Loucy (cell line): ENCODE measurements around the gene RGL4.
"Not testable (repeated sequence)": the region's sequence is repeated elsewhere in the genome, so short reads cannot be mapped to it uniquely, and the experiment has no call there.

Experiments used
- H2AFZ ChIP-seq: fragments of 200-600 bp; sonication (generic); 2 replicates; pipeline ENCODE4 v1.6.0; 2016; ENCODE audit warnings: antibody characterized with exemption, mild to moderate bottlenecking, low read length, moderate library complexity
- H3F3A ChIP-seq: fragments of 200-600 bp; 2 replicates; pipeline ENCODE4 v1.6.0; 2016; ENCODE audit warnings: antibody characterized with exemption, low read depth, mild to moderate bottlenecking
- H3K27me3 ChIP-seq: fragments of 200-600 bp; sonication (generic); 2 replicates; pipeline ENCODE4 v1.6.1; 2014; ENCODE audit warnings: low read length, mild to moderate bottlenecking; ENCODE audit not compliant: insufficient read depth, poor library complexity, severe bottlenecking
- H3K36me3 ChIP-seq: fragments of 200-600 bp; sonication (generic); 2 replicates; pipeline ENCODE4 v1.6.1; 2016; ENCODE audit warnings: low read length; ENCODE audit not compliant: insufficient read depth
- H3K4me1 ChIP-seq: fragments of 200-600 bp; sonication (generic); 2 replicates; pipeline ENCODE4 v1.5.1; 2014; ENCODE audit warnings: low read length, mild to moderate bottlenecking; ENCODE audit not compliant: insufficient read depth, poor library complexity, severe bottlenecking
- H3K4me2 ChIP-seq: fragments of 200-600 bp; sonication (generic); 2 replicates; pipeline ENCODE4 v1.6.0; 2014; ENCODE audit warnings: antibody characterized with exemption, low read length, low read depth, mild to moderate bottlenecking; ENCODE audit not compliant: poor library complexity, severe bottlenecking
- H3K4me3 ChIP-seq: fragments of 200-600 bp; sonication (generic); 2 replicates; pipeline ENCODE4 v1.5.1; 2014; ENCODE audit warnings: low read length, mild to moderate bottlenecking, mixed read lengths; ENCODE audit not compliant: poor library complexity, severe bottlenecking
- H3K79me2 ChIP-seq: fragments of 200-600 bp; sonication (generic); 2 replicates; pipeline ENCODE4 v1.6.1; 2014; ENCODE audit warnings: low read length; ENCODE audit not compliant: insufficient read depth
- H3K9ac ChIP-seq: fragments of 200-600 bp; sonication (generic); 2 replicates; pipeline ENCODE4 v1.6.0; 2014; ENCODE audit warnings: mild to moderate bottlenecking, low read depth, low read length, moderate library complexity; ENCODE audit not compliant: poor library complexity, severe bottlenecking
- H3K9me2 ChIP-seq: fragments of 200-600 bp; sonication (generic); replicated peaks from 2 replicates; pipeline ENCODE4 v1.6.1; 2016; ENCODE audit warnings: low read depth, low read length, mixed read lengths
- H3K9me3 ChIP-seq: fragments of 200-600 bp; sonication (generic); 2 replicates; pipeline ENCODE4 v1.6.1; 2014; ENCODE audit warnings: mild to moderate bottlenecking, antibody characterized with exemption, low read length, low read depth; ENCODE audit not compliant: insufficient read depth
- H4K20me1 ChIP-seq: fragments of 200-600 bp; sonication (generic); 2 replicates; pipeline ENCODE4 v1.6.0; 2014; ENCODE audit warnings: antibody characterized with exemption, low read length, mild to moderate bottlenecking; ENCODE audit not compliant: insufficient read depth, poor library complexity, severe bottlenecking
- CTCF ChIP-seq: fragments of 200-600 bp; sonication (generic); conservative IDR thresholded peaks from 2 replicates; pipeline ENCODE4 v1.5.1; 2014; ENCODE audit warnings: mild to moderate bottlenecking, antibody characterized with exemption, low read length
- EZH2phosphoT487 ChIP-seq: fragments of 200-600 bp; IDR thresholded peaks from 2 replicates; pipeline ENCODE4 v1.6.1; 2018; ENCODE audit warnings: antibody characterized with exemption, mild to moderate bottlenecking, moderate library complexity, borderline replicate concordance

Gene RGL4

GRCh38 chr22:23690713-23691112 lies at the start of gene RGL4:
Gene RGL4 (plus strand): TSS chr22:23691013. CDS start chr22:23692031, 1,018 bp downstream.
- no peak within 1 kb of the TSS for H3K4me3 ChIP-seq
- no peak for TF ChIP-seq CTCF
- no peak for TF ChIP-seq EZH2phosphoT487
- no peaks in the 10 kb centered on the region for H3K9me2 ChIP-seq
- H3K9ac ChIP-seq, result no peak within 1 kb of the TSS
- H3K79me2 ChIP-seq, result peaks cover 5% of the 10 kb centered on the region; the same call in 1 of the 2 replicates
- H2AFZ ChIP-seq, result no peak within 1 kb of the TSS
- H3K4me2 ChIP-seq, result no peak within 1 kb of the TSS
- H4K20me1 ChIP-seq, result no peaks in the 10 kb centered on the region
- no peaks in the 10 kb centered on the region for H3K9me3 ChIP-seq
- H3K36me3 ChIP-seq, result peaks cover 41% of the 10 kb centered on the region; the same call in 1 of the 2 replicates
- peaks cover 11% of the 10 kb centered on the region for H3K4me1 ChIP-seq
- H3K27me3 ChIP-seq, result no peaks in the 10 kb centered on the region
- H3F3A ChIP-seq, result no peaks in the 10 kb centered on the region

- not testable (repeated sequence) for H3K9ac ChIP-seq, H3F3A ChIP-seq, H3K27me3 ChIP-seq, H3K4me3 ChIP-seq, H2AFZ ChIP-seq, H3K9me3 ChIP-seq, H3K4me1 ChIP-seq, H3K4me2 ChIP-seq, H3K79me2 ChIP-seq, H3K36me3 ChIP-seq, H4K20me1 ChIP-seq, H3K9me2 ChIP-seq
Measured at GRCh38 chr22:23646526-23646925, 44.3 kb upstream of the RGL4 start.

GRCh38 chr22:23649071-23649501 lies 41.7 kb upstream of the RGL4 start:
- H3K9me3 ChIP-seq, result no peaks in the 10 kb centered on the region

More at GRCh38 chr22:23649071-23649501, 41.7 kb upstream of the RGL4 start:
- Histone ChIP-seq H3K27me3 (no peaks in the 10 kb centered on the region), H3K79me2 (no peaks in the 10 kb centered on the region), H2AFZ (no peak overlapping the region), H3K4me1 (no peaks in the 10 kb centered on the region), H3F3A (no peaks in the 10 kb centered on the region), H3K9ac (no peak overlapping the region), H3K4me3 (no peak overlapping the region), H3K36me3 (peaks cover 3% of the 10 kb centered on the region; the same call in 1 of the 2 replicates), H4K20me1 (no peaks in the 10 kb centered on the region), H3K4me2 (no peak overlapping the region), H3K9me2 (no peaks in the 10 kb centered on the region)
- TF ChIP-seq EZH2phosphoT487 (no peak), CTCF (no peak)
